SH-SY5Y (cell line): ENCODE results near the gene GAS6.

ENCODE experiments used
- GATA2 ChIP-seq: IDR thresholded peaks from 2 replicates; pipeline ENCODE4 v1.6.1; 2011; ENCODE audit warnings: mild to moderate bottlenecking, low read depth, low read length
- GATA3 ChIP-seq: IDR thresholded peaks from 2 replicates; pipeline ENCODE4 v1.6.1; 2011; ENCODE audit warnings: low read depth, mild to moderate bottlenecking, low read length, moderate library complexity

DNA sequence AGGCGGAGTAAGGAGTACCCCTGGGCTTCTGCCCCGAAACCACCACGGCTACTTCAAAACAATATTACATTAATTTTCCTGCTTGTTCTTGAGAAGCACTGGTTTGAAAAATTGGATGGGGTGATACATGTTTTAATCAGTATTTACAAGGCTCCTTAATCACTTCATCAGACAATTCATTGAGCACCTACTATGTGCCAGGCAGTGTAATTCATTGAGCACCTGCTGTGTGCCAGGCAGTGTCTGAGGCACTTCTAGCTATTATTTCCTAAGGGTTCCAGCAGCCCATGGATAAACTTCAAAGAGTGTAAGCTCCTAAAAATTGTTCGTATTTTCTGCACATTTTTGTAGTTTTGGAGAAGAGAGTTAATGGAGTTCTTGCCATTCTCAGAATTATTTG, 1.6 kb upstream of the GAS6 start:
- no peak for TF ChIP-seq GATA2
- TF ChIP-seq GATA3, result no peak
